ENCODE measurements around the gene SEMA5A. TPM values are rescaled to one million over a fixed set of nuclear protein-coding genes. Genes with fewer than 3 reads are reported as not detected.

Gene SEMA5A
- total and polyA plus RNA-seq, 2 of the 13 experiments (the other 11 are each of a cell fraction or from before 2014, with no cell fraction given) = 0.01 TPM; not detected in 1

- no peak for TF ChIP-seq ZNF512 (CRISPR knock-in tag; IDR thresholded peaks at IDR 0.05)
- TF ChIP-seq ZMYM2 (CRISPR knock-in tag; IDR thresholded peaks at IDR 0.05) = no peak
- no peak for TF ChIP-seq RERE (CRISPR knock-in tag; IDR thresholded peaks at IDR 0.05; ENCODE audit: low read depth)
- no peak for TF ChIP-seq ZBTB38 (CRISPR knock-in tag; IDR thresholded peaks at IDR 0.05)
- TF ChIP-seq FOXO1 (CRISPR knock-in tag; IDR thresholded peaks at IDR 0.05) = no peak
- TF ChIP-seq ZBTB7A (CRISPR knock-in tag; IDR thresholded peaks at IDR 0.05) = no peak
Observed at GRCh38 chr5:9297134-9297533, 248.7 kb downstream of the SEMA5A start (continued).

GRCh38 chr5:9295466-9295801 lies 250.4 kb downstream of the SEMA5A start:
- no peaks in the 10 kb centered on the region for H3K79me2 ChIP-seq (ENCODE audit: insufficient read depth, low read length)
- no peak overlapping the region for H3K4me2 ChIP-seq (ENCODE audit: low read depth, low read length)
- no peaks in the 10 kb centered on the region for H3K27me3 ChIP-seq (ENCODE audit: control insufficient read depth in 1 of 2, insufficient read depth in 2 of 2, low read length in 2 of 2)
- H3K36me3 ChIP-seq (replicated peaks in 1 of 2; ENCODE audit: control insufficient read depth in 1 of 2, insufficient read depth in 2 of 2, low read length in 2 of 2) = no peaks in the 10 kb centered on the region
- no peak overlapping the region for H2AFZ ChIP-seq (ENCODE audit: low read length)
- CTCF ChIA-PET (ENCODE audit: low intra/inter-chr PET ratio, low total read pairs) = no interaction called here
- no peaks in the 10 kb centered on the region for H3K4me1 ChIP-seq (ENCODE audit: insufficient read depth, low read length)
- POLR2A ChIA-PET = no interaction called here
- H3K9ac ChIP-seq (ENCODE audit: insufficient read depth, low read depth, low read length) = no peak overlapping the region
- DNase-seq (ENCODE audit: low spot score) (no peak), FAIRE-seq (no peak), ATAC-seq (no peak)
- H3K4me3 ChIP-seq (replicated peaks in 1 of 3; ENCODE audit: insufficient read depth in 1 of 3, low read depth in 2 of 3, low read length in 3 of 3) = no peak overlapping the region
- no TSS peak for BruUV-seq (replicated peaks)
- peaks cover 57% of the 10 kb centered on the region for H3K9me3 ChIP-seq (ENCODE audit: low read length)
- no peak overlapping the region for H3K27ac ChIP-seq (ENCODE audit: extremely low read length, insufficient read depth, low read length)
- WGBS (ENCODE audit: low lambda C conversion rate) = 4% methylated on average over 1 of the region's 1 CpG
- no peaks in the 10 kb centered on the region for H4K20me1 ChIP-seq (ENCODE audit: insufficient read depth, low read length)
- intact Hi-C loops (cut with micrococcal nuclease; ENCODE audit: unreplicated experiment) (no loop called here), in situ Hi-C loops (cut with HindIII; ENCODE audit: extremely low pct_ligation_motif_present, low pct_unique_long_range_greater_than_20kb) (no loop called here)
- no peak for TF ChIP-seq SMYD3 (CRISPR knock-in tag; IDR thresholded peaks at IDR 0.05)
- TF ChIP-seq ZNF609 (CRISPR knock-in tag; IDR thresholded peaks at IDR 0.05; ENCODE audit: borderline replicate concordance) = no peak
- no peak for TF ChIP-seq NFE2L1 (CRISPR knock-in tag; IDR thresholded peaks at IDR 0.05; ENCODE audit: borderline replicate concordance)
- TF ChIP-seq ZGPAT (CRISPR knock-in tag; IDR thresholded peaks at IDR 0.05) = no peak
